RWPE2 (cell line): ENCODE data around the gene NPNT.

Source experiments
- ATAC-seq: fragments of 200-7000 bp; cut with Tn5 transposase; 3 replicates; pipeline ENCODE4 v1.9.1; 2021; ENCODE audit warnings: low read depth
- DNase-seq: peaks from one replicate; pipeline ENCODE4 v3.0.0-alpha.2; 2020; ENCODE audit warnings: low spot score
- H3K27ac ChIP-seq: fragments of 450-650 bp; 2 replicates; pipeline ENCODE4 v1.5.1; 2017; ENCODE audit warnings: mild to moderate bottlenecking; ENCODE audit not compliant: poor library complexity, severe bottlenecking
- H3K27me3 ChIP-seq: fragments of 250-450 bp; sonication (Bioruptor Pico); 2 replicates; pipeline ENCODE4 v1.5.1; 2021; ENCODE audit warnings: mild to moderate bottlenecking, moderate library complexity; ENCODE audit not compliant: insufficient read depth, poor library complexity, severe bottlenecking
- H3K36me3 ChIP-seq: fragments of 250-450 bp; sonication (Bioruptor Pico); 2 replicates; pipeline ENCODE4 v1.5.1; 2020; ENCODE audit warnings: low read depth, mild to moderate bottlenecking, moderate library complexity
- H3K4me1 ChIP-seq: fragments of 250-450 bp; sonication (Bioruptor Pico); 2 replicates; pipeline ENCODE4 v1.5.1; 2021; ENCODE audit warnings: mild to moderate bottlenecking, moderate library complexity; ENCODE audit not compliant: insufficient read depth, poor library complexity, severe bottlenecking
- H3K4me3 ChIP-seq: fragments of 250-450 bp; sonication (Bioruptor Pico); 2 replicates; pipeline ENCODE4 v1.5.1; 2021; ENCODE audit warnings: mild to moderate bottlenecking, moderate library complexity; ENCODE audit not compliant: severe bottlenecking
- H3K9me3 ChIP-seq: fragments of 250-450 bp; sonication (Bioruptor Pico); 2 replicates; pipeline ENCODE4 v1.5.1; 2021; ENCODE audit warnings: mild to moderate bottlenecking, moderate library complexity; ENCODE audit not compliant: severe bottlenecking
- TF ChIP-seq, protein P1 (sequence below): fragments of 450-650 bp; IDR thresholded peaks from one replicate; pipeline ENCODE4 v1.5.1; 2017; ENCODE audit warnings: mild to moderate bottlenecking, moderate library complexity; ENCODE audit not compliant: poor library complexity, severe bottlenecking

The NPNT gene

DNA sequence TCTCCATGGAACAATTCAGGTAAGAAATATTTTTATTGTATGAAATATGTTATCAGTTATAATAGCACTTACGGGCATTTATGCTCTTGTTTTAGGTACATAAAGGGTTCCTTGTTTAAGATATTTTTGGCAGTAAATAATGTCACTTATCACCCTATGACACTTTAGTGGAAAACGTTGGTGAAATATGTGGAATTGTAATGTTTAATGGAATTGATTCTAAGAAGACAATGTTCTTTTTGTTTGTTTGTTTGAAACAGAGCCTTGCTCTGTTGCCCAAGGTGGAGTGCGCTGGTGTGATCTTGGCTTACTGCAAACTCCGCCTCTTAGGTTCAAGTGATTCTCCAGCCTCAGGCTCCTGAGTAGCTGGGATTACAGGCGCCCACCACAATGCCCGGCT is 17.4 kb downstream of the NPNT start:
- DNase-seq (no peak), ATAC-seq (no peak)
- no peaks in the 10 kb centered on the region for H3K36me3 ChIP-seq
- H3K4me3 ChIP-seq: no peak overlapping the region
- peaks cover 14% of the 10 kb centered on the region for H3K4me1 ChIP-seq
- H3K9me3 ChIP-seq: no peaks in the 10 kb centered on the region
- no peak overlapping the region for H3K27ac ChIP-seq
- no peaks in the 10 kb centered on the region for H3K27me3 ChIP-seq
- TF ChIP-seq, protein P1, sequence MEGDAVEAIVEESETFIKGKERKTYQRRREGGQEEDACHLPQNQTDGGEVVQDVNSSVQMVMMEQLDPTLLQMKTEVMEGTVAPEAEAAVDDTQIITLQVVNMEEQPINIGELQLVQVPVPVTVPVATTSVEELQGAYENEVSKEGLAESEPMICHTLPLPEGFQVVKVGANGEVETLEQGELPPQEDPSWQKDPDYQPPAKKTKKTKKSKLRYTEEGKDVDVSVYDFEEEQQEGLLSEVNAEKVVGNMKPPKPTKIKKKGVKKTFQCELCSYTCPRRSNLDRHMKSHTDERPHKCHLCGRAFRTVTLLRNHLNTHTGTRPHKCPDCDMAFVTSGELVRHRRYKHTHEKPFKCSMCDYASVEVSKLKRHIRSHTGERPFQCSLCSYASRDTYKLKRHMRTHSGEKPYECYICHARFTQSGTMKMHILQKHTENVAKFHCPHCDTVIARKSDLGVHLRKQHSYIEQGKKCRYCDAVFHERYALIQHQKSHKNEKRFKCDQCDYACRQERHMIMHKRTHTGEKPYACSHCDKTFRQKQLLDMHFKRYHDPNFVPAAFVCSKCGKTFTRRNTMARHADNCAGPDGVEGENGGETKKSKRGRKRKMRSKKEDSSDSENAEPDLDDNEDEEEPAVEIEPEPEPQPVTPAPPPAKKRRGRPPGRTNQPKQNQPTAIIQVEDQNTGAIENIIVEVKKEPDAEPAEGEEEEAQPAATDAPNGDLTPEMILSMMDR: no peak

DNA sequence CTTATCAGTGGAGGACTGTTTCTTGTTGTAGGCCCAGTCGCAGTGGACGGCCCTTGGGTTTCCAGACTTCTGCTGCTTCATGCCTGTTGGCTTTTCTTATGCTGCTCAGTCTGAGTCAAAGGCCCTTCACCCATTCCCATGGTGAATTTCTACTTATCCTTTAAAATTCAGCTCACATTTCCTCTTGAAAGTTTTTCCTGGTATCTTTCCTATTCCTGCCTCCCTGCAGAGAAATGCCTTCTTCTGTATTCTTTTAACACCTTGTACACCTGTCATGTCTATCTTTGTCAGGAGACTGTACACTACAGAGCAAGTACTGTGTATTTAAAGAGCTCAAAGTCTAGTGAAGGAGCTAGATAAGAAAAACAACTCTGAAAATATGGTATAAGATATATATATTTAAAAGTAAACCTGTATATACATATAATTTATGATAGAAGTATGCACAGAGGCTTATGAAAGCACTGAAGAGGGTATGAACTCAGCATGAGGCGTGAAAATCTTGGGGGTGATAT is 22.0 kb downstream of the NPNT start:
- Histone ChIP-seq H3K36me3 (no peaks in the 10 kb centered on the region), H3K9me3 (no peaks in the 10 kb centered on the region), H3K27ac (no peak overlapping the region), H3K4me1 (no peaks in the 10 kb centered on the region), H3K4me3 (no peak overlapping the region), H3K27me3 (no peaks in the 10 kb centered on the region)
- DNase-seq (no peak), ATAC-seq (no peak)
- TF ChIP-seq, protein P1: no peak

DNA sequence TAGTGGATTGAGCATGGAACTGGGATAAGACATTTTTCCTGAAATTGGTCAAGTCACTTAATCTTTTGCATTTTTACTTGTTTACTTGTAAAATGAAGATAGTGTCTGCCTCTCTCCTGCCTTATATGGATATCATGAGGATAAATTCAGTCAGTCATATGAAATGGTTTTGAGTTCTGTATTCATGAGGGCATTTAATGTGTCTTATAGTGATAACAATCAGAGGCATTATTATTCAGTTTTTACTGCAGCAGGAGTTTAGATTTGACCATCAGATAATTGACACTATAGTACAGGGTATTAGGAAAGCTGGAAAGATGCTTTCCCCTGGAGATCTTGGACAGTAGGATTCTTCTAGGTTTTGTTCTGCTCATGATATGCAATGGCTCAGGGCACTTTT is 26.0 kb downstream of the NPNT start:
- no peak for DNase-seq
- Histone ChIP-seq H3K9me3 (no peaks in the 10 kb centered on the region), H3K4me3 (no peak overlapping the region), H3K27me3 (no peaks in the 10 kb centered on the region), H3K27ac (no peak overlapping the region), H3K4me1 (peaks cover 14% of the 10 kb centered on the region), H3K36me3 (no peaks in the 10 kb centered on the region)
- ATAC-seq: no peak
- TF ChIP-seq, protein P1: no peak

DNA sequence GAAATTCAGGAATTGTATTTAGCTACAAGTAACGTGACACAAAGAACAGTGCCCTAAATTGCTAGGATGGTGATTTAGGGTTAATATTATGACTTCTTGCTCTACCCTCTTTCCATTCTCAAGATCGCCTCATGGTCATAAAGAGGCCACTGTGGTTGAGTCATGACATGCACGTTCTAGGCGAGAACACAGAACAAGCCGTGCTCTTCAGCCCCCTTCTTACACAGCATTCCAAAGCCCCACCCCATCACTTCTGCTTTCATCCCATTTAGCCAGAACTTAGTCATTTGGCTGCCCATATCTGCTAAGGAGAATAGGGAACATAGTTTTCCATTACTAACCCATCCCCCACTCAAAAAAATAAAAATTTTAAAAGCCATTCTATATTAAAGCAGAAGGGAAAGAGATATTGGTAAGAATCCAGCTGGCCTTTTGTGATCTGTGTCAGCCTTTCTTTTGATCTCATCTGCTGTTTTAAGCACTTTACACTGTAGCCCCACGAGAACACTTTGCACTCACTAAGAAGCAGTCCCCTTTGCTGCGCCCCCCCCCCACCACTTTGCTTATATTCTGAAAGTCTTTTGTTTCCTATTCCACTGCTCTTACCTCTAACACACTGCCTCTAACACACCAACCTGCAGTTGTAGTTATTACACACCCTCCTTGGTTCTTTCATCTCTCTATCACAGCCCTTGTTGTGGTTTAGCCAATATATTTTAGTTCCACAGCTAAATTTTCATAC is 28.4 kb downstream of the NPNT start:
- Histone ChIP-seq H3K9me3 (no peaks in the 10 kb centered on the region), H3K4me3 (no peak overlapping the region), H3K36me3 (no peaks in the 10 kb centered on the region), H3K4me1 (peaks cover 14% of the 10 kb centered on the region), H3K27me3 (no peaks in the 10 kb centered on the region), H3K27ac (peak overlapping the region; percentile 54)
- DNase-seq: no peak
- ATAC-seq: peak; percentile 96
- TF ChIP-seq, protein P1: no peak

DNA sequence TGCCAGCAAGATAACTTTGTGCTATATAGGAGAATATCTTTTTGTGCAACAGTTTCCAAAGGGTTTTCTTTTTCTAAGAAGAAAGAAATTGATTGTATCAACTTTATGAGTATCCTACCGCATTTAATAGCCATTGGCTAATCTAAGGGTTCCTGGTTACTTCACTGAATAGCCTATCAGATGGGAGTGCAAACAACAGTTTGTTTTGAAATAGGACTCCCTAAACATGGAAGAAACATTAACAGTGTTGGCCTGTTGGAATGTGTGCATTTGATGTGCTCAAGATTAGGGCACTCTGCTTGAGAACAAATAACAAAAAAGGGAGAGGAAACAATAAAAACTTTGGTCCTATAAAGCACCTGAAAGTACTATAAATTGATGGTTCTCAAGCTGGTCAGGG is 29.1 kb downstream of the NPNT start:
- Histone ChIP-seq H3K9me3 (no peaks in the 10 kb centered on the region), H3K27me3 (no peaks in the 10 kb centered on the region), H3K4me3 (no peak overlapping the region), H3K27ac (peak overlapping the region; percentile 54), H3K36me3 (no peaks in the 10 kb centered on the region), H3K4me1 (peaks cover 14% of the 10 kb centered on the region)
- DNase-seq: no peak
- ATAC-seq: no peak
- TF ChIP-seq, protein P1: no peak
